CD14-positive monocyte (primary cell): ENCODE results near the gene MED29. TPM values are rescaled to one million over a fixed set of nuclear protein-coding genes. Genes with fewer than 3 reads are reported as not detected.
"Not testable (repeated sequence)": the region's sequence is repeated elsewhere in the genome, so short reads cannot be mapped to it uniquely, and the experiment has no call there.

ENCODE experiments used
- DNase-seq, 3 donors: peaks; one replicate each; pipeline ENCODE4 v3.0.0-alpha.2; 2011 to 2022
- H2AFZ ChIP-seq: 2 replicates; pipeline ENCODE4 v1.6.0; 2012; ENCODE audit warnings: mild to moderate bottlenecking, low read depth, low read length, inconsistent platforms; ENCODE audit not compliant: insufficient read depth, poor library complexity, severe bottlenecking
- H3K27ac ChIP-seq, 2 donors: 1 replicate in 1 of 2; 2 replicates in 1 of 2; pipeline ENCODE4 v1.5.1; 2012 to 2013; ENCODE audit warnings: low read length in 2 of 2, control low read depth in 1 of 2, inconsistent platforms in 1 of 2, low read depth in 1 of 2, mild to moderate bottlenecking in 1 of 2
- H3K27me3 ChIP-seq, 2 donors: one replicate each; pipeline versions ENCODE4 v1.6.0 to v1.6.1; 2011 to 2013; ENCODE audit warnings: low read length in 2 of 2; ENCODE audit not compliant: control insufficient read depth in 2 of 2, insufficient read depth in 2 of 2
- H3K36me3 ChIP-seq, 2 donors: replicated peaks in 1 of 2; 1 replicate in 1 of 2; 2 replicates in 1 of 2; pipeline versions ENCODE4 v1.5.1 to v1.6.1; 2012 to 2013; ENCODE audit warnings: low read length in 2 of 2, control low read depth in 1 of 2, inconsistent platforms in 1 of 2, mild to moderate bottlenecking in 1 of 2; ENCODE audit not compliant: insufficient read depth in 2 of 2, control insufficient read depth in 1 of 2
- H3K4me1 ChIP-seq, 2 donors: 1 replicate in 1 of 2; 2 replicates in 1 of 2; pipeline versions ENCODE4 v1.5.1 to v1.6.1; 2012 to 2013; ENCODE audit warnings: low read length in 2 of 2, control low read depth in 1 of 2, inconsistent platforms in 1 of 2, mild to moderate bottlenecking in 1 of 2, moderate library complexity in 1 of 2; ENCODE audit not compliant: insufficient read depth in 2 of 2, control insufficient read depth in 1 of 2
- H3K4me2 ChIP-seq: replicated peaks from 2 replicates; pipeline ENCODE3; 2012; ENCODE audit warnings: low read length, moderate library complexity, mild to moderate bottlenecking; ENCODE audit not compliant: poor library complexity, severe bottlenecking; ENCODE audit errors: extremely low read depth
- H3K4me3 ChIP-seq, 3 experiments: fragments of 200-600 bp in 1 of 3; sonication (generic) in 1 of 3; replicated peaks in 1 of 3; 1 replicate in 2 of 3; 2 replicates in 1 of 3; pipeline ENCODE4 v1.5.1; 2011 to 2013; ENCODE audit warnings: low read length in 3 of 3, mild to moderate bottlenecking in 3 of 3, control low read depth in 2 of 3, low read depth in 2 of 3, inconsistent platforms in 1 of 3, moderate library complexity in 1 of 3
- H3K79me2 ChIP-seq: 2 replicates; pipeline ENCODE4 v1.6.0; 2012; ENCODE audit warnings: mild to moderate bottlenecking, control low read depth, inconsistent platforms, low read length, moderate library complexity; ENCODE audit not compliant: insufficient read depth
- H3K9ac ChIP-seq: 2 replicates; pipeline ENCODE4 v1.6.0; 2017; ENCODE audit warnings: low read length, mild to moderate bottlenecking; ENCODE audit not compliant: insufficient read depth, poor library complexity, severe bottlenecking
- H3K9me3 ChIP-seq, 2 donors: replicated peaks in 1 of 2; 1 replicate in 1 of 2; 2 replicates in 1 of 2; pipeline versions ENCODE4 v1.5.1 to v1.6.1; 2012 to 2013; ENCODE audit warnings: low read length in 2 of 2, control low read depth in 1 of 2; ENCODE audit not compliant: control insufficient read depth in 1 of 2, insufficient read depth in 1 of 2
- H4K20me1 ChIP-seq: 2 replicates; pipeline ENCODE4 v1.6.0; 2012; ENCODE audit warnings: mild to moderate bottlenecking, low read length, control low read depth, moderate library complexity; ENCODE audit not compliant: insufficient read depth
- H3K27ac Mint-ChIP-seq, 7 donors: one replicate each; pipeline ENCODE4 v1.8.0; 2020; ENCODE audit warnings: mild to moderate bottlenecking in 7 of 7, mixed read lengths in 7 of 7, moderate library complexity in 6 of 7, inconsistent platforms in 2 of 7
- H3K27me3 Mint-ChIP-seq, 3 donors: one replicate each; pipeline ENCODE4 v1.8.0; 2021 to 2022; ENCODE audit warnings: low read depth in 3 of 3, mild to moderate bottlenecking in 3 of 3, mixed read lengths in 3 of 3, moderate library complexity in 3 of 3, inconsistent platforms in 1 of 3
- H3K36me3 Mint-ChIP-seq, 2 donors: one replicate each; pipeline ENCODE4 v1.8.0; 2020; ENCODE audit warnings: mixed read lengths in 2 of 2, inconsistent platforms in 1 of 2, mild to moderate bottlenecking in 1 of 2
- H3K4me1 Mint-ChIP-seq: one replicate; pipeline ENCODE4 v1.8.0; 2020; ENCODE audit warnings: mild to moderate bottlenecking, mixed read lengths
- H3K4me3 Mint-ChIP-seq, 2 donors: one replicate each; pipeline ENCODE4 v1.8.0; 2020; ENCODE audit warnings: mild to moderate bottlenecking in 2 of 2, mixed read lengths in 2 of 2, moderate library complexity in 1 of 2
- H3K9me3 Mint-ChIP-seq, 7 donors: one replicate each; pipeline ENCODE4 v1.8.0; 2020 to 2022; ENCODE audit warnings: mixed read lengths in 7 of 7, mild to moderate bottlenecking in 6 of 7, moderate library complexity in 6 of 7, inconsistent platforms in 2 of 7
- WGBS: methylation state at CpG from one replicate; pipeline ENCODE4 v1.1.5; 2013; ENCODE audit warnings: missing lambda C conversion rate; ENCODE audit not compliant: insufficient coverage; 5-methylcytosine and 5-hydroxymethylcytosine counted together
- intact Hi-C, 2 donors: fragments of 100-400 bp; cut with micrococcal nuclease; formaldehyde crosslinking; loops; one replicate each; pipeline versions ENCODE4 v1.15.0 to v1.15.1; 2023
- polyA plus RNA-seq, 3 donors: library from polyadenylated mRNA; depleted of rRNA in 1 of 3; unstranded in 2 of 3; stranded (reverse) in 1 of 3; fragments of 300-500 nt in 2 of 3; fragments of >200 nt in 1 of 3; fragmentation: Illumina TruSeq in 2 of 3; gene quantifications; 1 replicate in 2 of 3; 2 replicates in 1 of 3; pipeline ENCODE4 v1.2.3, GENCODE V29; 2012 to 2021
- TF ChIP-seq, protein P1 (sequence below): fragments of 200-600 bp; IDR thresholded peaks from one replicate; pipeline ENCODE4 v1.8.0; 2022; ENCODE audit warnings: antibody characterized with exemption, mild to moderate bottlenecking

The MED29 gene
- polyA plus RNA-seq, 3 donors = 35.8 to 38.2 (median 37.0) TPM

GRCh38 chr19:39375929-39376328 is 15.2 kb upstream of the MED29 start:
- no peak overlapping the region for H3K4me3 Mint-ChIP-seq
- H3K36me3 Mint-ChIP-seq = peaks cover 83 to 92% of the 10 kb centered on the region in 2 donors
- Histone ChIP-seq H3K27me3 (no peaks in the 10 kb centered on the region), H3K79me2 (no peaks in the 10 kb centered on the region), H3K4me1 (no peaks in the 10 kb centered on the region), H3K36me3 (peaks cover 86 to 100% of the 10 kb centered on the region in 2 donors), H3K4me2 (no peak overlapping the region), H3K4me3 (no peak overlapping the region), H4K20me1 (no peaks in the 10 kb centered on the region), H3K9me3 (no peaks in the 10 kb centered on the region), H3K27ac (no peak overlapping the region), H2AFZ (no peak overlapping the region), H3K9ac (no peak overlapping the region)
- H3K27ac Mint-ChIP-seq = no peak overlapping the region
- H3K4me1 Mint-ChIP-seq = no peaks in the 10 kb centered on the region
- TF ChIP-seq, protein P1, sequence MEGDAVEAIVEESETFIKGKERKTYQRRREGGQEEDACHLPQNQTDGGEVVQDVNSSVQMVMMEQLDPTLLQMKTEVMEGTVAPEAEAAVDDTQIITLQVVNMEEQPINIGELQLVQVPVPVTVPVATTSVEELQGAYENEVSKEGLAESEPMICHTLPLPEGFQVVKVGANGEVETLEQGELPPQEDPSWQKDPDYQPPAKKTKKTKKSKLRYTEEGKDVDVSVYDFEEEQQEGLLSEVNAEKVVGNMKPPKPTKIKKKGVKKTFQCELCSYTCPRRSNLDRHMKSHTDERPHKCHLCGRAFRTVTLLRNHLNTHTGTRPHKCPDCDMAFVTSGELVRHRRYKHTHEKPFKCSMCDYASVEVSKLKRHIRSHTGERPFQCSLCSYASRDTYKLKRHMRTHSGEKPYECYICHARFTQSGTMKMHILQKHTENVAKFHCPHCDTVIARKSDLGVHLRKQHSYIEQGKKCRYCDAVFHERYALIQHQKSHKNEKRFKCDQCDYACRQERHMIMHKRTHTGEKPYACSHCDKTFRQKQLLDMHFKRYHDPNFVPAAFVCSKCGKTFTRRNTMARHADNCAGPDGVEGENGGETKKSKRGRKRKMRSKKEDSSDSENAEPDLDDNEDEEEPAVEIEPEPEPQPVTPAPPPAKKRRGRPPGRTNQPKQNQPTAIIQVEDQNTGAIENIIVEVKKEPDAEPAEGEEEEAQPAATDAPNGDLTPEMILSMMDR = no peak
- intact Hi-C loops = no loop called here
- no peaks in the 10 kb centered on the region for H3K9me3 Mint-ChIP-seq
- no peak for DNase-seq
- peaks cover 0 to 2% (median 0%) of the 10 kb centered on the region in 3 donors for H3K27me3 Mint-ChIP-seq

DNA sequence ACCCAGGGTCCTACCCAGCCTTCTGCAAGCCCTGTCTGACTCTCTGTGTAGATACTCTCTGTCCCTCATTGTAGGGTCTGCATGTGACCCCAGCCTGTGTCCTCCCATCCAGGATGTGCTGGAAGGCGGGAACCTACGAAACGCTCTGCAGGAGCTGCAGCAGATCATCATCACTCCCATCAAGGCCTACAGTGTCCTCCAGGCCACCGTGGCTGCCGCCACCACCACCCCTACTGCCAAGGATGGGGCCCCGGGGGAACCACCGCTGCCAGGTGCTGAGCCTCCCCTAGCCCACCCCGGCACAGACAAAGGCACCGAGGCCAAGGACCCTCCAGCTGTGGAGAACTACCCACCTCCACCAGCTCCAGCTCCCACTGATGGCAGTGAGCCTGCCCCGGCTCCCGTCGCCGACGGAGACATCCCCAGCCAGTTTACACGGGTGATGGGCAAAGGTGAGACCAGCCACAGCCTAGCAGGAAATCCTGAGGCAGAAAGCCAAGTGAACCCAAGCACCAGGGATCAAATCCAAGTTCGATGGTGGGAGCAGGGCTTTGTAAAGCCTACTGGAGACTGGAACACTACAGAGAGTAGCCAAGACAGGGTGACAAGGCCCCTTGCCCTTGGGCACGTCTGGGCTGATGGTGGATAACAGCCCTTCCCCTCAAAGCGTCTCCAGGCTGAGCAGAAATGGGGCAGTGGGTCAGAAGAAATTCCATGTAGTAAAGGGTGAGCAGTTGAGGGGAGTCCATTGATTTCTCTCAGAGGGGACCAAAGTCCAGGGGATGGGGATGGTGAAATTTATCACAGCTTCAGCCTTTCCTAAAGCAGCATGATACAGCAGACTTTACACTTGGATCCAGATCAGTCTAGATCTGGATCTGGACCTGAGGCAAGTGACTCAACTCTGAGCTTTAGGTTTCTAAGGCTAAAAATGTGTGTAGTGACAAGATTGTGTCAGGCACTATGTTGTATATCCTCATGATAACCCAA is 13.5 kb upstream of the MED29 start:
- no peaks in the 10 kb centered on the region for H3K4me1 ChIP-seq
- no peaks in the 10 kb centered on the region for H3K9me3 ChIP-seq
- H3K79me2 ChIP-seq = no peaks in the 10 kb centered on the region
- no peak overlapping the region for H3K9ac ChIP-seq
- Mint-ChIP-seq H3K9me3 (no peaks in the 10 kb centered on the region), H3K4me3 (no peak overlapping the region), H3K4me1 (no peaks in the 10 kb centered on the region), H3K27me3 (peaks cover 0 to 3% (median 0%) of the 10 kb centered on the region in 3 donors), H3K36me3 (peaks cover 85 to 92% of the 10 kb centered on the region in 2 donors), H3K27ac (no peak overlapping the region)
- WGBS = 92% methylated on average over 15 of the region's 18 CpGs
- H4K20me1 ChIP-seq = no peaks in the 10 kb centered on the region
- intact Hi-C loops = no loop called here
- peaks cover 85 to 100% of the 10 kb centered on the region in 2 donors for H3K36me3 ChIP-seq
- H3K27ac ChIP-seq = no peak overlapping the region
- no peak for DNase-seq
- H2AFZ ChIP-seq = no peak overlapping the region
- H3K4me3 ChIP-seq = no peak overlapping the region
- TF ChIP-seq, protein P1 = no peak
- no peak overlapping the region for H3K4me2 ChIP-seq
- no peaks in the 10 kb centered on the region for H3K27me3 ChIP-seq

GRCh38 chr19:39379366-39379765 is 11.8 kb upstream of the MED29 start:
- H4K20me1 ChIP-seq, DNase-seq, intact Hi-C loops, H3K4me3 ChIP-seq, H3K27me3 ChIP-seq, H3K9ac ChIP-seq, H3K9me3 ChIP-seq, H3K27me3 Mint-ChIP-seq, H3K4me3 Mint-ChIP-seq, H3K79me2 ChIP-seq, H3K4me1 Mint-ChIP-seq, H3K4me1 ChIP-seq, H3K9me3 Mint-ChIP-seq, H3K4me2 ChIP-seq, H3K27ac ChIP-seq, H2AFZ ChIP-seq: not testable (repeated sequence)
- 100% methylated on average over 1 of the region's 4 CpGs for WGBS
- Mint-ChIP-seq H3K36me3 (peaks cover 93 to 95% of the 10 kb centered on the region in 2 donors), H3K27ac (peak overlapping the region in 1 of 7 donors; percentile 4)
- peaks cover 90 to 100% of the 10 kb centered on the region in 2 donors for H3K36me3 ChIP-seq
